GM19467 (cell line): ENCODE measurements around the gene COX7B.
"Not testable (repeated sequence)": the region's sequence is repeated elsewhere in the genome, so short reads cannot be mapped to it uniquely, and the experiment has no call there.

Experiments
- ATAC-seq: cut with Tn5 transposase; IDR thresholded peaks from one replicate; pipeline ENCODE4 v1.9.1; 2021; ENCODE audit warnings: mild to moderate bottlenecking, moderate library complexity; ENCODE audit not compliant: unreplicated experiment

Gene COX7B, protein sequence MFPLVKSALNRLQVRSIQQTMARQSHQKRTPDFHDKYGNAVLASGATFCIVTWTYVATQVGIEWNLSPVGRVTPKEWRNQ

DNA sequence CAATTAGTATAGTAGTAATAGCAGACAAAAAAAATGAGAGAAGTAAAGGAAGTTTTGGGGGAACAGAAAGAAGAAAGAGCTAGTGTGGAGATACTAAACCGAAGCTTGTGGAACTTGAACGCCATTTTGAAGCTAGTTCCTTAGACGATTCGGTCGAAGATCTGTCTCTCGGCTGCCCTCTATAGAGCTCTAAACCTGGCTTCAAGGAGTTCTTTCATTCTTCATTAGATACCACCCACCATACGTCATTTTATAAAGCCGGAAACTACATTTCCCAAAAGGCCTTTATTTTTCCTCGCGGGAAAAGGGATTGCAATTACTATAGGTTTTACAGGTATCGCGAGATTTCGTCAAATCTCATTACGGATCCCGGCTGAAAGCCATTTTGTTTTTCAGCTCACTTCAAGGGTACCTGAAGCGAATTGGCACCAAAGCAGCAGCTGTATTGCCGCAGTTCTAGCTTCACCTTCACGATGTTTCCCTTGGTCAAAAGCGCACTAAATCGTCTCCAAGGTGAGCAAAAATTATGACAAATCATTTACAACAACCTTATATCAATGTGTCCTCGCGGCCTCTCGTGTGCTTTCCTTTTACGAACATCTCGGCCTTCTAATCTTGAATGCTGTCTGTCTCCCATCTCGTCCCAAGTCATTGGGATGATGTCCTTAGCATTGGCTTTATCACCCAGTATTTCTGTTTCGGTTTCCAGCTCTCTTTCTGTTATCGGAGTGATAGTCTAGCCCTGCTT, at the start of gene COX7B:
Gene COX7B (plus strand): TSS at position 388 of the 748 bp plus-strand sequence. CDS start 86 bp downstream, at position 474.
- ATAC-seq, result peak; percentile 54

DNA sequence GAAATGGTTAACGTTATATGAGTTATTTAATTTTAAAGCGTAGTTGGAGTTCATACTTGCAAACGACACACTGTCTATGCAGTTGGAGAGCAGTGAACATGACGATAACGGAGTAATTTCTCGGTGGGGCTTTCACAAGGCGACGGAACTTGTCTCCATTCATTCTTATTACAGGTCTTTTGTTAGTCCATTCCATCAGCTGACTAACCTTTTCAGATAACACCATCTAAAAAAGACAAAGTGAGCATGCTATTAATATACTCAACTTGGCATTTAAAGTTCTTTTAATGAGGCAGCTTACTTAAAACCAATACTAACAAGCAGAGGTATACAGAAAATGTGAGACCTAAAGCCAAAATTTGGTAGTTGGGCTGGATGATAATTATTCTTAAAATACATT, 23.9 kb upstream of the COX7B start:
- ATAC-seq, result no peak

DNA sequence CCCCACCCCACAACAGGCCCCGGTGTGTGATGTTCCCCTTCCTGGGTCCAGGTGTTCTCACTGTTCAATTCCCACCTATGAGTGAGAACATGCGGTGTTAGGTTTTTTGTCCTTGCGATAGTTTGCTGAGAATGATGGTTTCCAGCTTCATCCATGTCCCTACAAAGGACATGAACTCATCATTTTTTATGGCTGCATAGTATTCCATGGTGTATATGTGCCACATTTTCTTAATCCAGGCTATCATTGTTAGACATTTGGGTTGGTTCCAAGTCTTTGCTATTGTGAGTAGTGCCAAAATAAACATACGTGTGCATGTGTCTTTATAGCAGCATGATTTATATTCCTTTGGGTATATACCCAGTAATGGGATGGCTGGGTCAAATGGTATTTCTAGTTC, 17.9 kb upstream of the COX7B start:
- not testable (repeated sequence) for ATAC-seq

DNA sequence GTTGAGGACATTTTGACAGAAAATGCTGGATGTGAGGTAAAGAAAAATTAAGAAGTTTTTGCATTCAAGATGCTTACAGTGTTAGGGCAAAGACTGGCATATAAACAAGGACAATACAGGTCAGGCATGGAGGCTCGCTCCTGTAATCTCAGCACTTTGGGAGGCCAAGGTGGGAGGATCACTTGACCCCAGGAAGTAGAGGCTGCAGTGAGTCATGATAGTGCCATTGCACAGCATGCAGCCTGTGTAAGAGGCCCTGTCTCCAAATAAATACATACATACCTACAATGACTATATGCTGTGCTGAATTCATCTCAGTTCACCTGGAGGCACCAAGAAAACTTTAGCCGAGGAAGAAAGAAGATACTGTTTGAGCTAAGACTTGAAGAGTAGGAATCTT, 6.4 kb upstream of the COX7B start:
- no peak for ATAC-seq

DNA sequence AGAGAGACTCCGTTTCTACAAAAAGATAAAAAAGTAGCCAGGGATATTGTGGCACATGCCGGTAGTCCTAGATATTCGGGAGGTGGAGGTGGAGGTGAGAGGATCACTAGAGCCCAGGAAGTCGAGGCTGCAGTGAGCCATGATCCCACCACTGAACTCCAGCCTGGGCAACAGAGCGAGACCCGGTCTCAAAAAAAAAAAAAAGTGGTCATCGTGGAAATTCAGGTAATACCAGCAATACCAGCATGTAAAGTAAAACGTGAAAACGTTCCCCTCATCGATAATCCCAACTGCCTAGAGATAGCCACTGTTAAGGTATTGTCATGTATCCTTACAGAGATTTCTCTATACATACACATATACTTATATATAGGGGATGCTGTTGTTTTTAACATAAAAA, 5.6 kb upstream of the COX7B start:
- ATAC-seq, result no peak

DNA sequence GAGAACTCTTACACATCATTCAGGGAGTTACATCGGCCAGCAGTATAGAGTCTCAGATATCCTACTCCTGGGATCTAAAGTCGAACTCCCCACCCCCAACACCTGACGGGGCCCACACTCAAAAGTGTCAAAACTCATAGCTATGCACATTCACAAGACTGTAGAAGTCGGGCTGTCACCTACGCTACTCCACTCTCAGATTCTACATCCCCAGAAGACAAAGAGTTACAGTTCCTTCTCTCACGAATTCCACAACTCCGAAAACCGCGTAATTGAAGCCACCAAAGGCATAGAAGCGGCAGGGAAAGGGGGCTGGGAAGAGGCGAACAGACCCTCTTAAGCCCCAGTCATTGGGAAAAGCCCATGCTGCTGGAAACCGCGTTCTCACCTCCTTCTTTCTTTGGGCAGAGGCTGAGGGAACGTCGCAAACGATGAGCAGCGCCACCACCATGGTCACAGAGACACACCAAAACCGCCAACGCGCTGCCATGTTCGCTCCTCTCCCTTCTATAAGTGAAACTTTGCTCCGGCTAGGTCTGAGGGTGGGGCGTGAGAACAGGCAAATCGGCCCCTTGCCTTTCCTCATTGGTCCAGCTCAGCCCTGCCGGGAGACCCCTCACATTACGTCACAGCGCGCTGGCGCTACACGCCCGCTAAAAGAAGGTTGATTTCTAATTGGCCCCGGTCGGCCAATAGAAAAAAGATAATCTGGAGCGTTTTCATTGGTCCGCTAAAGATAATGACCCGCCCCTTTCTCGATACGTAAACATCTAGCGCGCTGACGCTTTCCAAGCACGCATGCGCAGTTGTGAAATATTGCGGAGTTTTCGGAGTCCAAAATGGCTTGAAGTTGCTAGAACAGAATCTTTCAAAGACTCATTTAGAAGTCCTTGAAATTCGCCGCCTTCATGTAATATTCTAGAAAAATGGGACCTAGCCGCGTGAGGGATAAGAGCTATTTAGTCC, 4.1 kb upstream of the COX7B start, which contains the start of gene MAGT1:
Gene MAGT1 (minus strand): TSS at position 515 of the 966 bp plus-strand sequence. CDS start 25 bp downstream, at position 490.
- peak; percentile 94 for ATAC-seq

DNA sequence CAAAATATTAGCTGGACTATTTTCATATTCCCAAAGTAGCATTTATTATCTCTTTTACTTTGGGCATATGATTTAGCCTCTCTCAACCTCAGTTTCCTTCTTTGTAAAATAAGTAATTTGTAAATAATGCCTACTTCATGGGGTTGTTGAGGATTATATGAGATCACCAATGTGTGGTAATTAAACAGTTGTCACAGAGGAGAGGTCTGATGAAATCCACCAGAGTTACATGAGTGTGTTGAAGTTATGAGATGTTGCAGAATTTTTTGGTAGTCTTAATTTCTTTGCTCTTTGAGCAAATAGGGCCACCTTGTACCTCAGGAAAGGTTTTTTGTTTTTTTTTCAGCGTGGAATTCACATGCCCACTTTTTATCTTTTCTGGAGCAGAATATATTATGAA, 1.4 kb downstream of the COX7B start:
- no peak for ATAC-seq

DNA sequence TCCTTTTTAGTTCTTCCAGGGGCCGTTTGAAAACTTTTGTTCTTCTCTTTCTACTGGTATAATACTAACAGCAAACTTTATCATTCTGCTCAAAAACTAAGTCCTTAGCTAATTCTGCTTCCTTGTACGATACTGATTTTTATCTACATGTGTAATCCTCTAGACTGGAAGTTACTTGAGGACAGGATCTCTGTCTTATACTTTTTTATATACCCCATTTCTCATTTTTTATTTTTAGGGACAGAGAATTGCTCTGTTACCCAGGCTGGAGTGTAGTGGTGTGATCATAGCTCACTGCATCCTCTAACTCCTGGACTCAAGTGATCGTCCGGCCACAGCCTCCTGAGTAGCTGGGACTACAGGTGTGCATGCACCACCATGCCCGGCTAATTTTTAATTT, 2.2 kb downstream of the COX7B start:
- no peak for ATAC-seq

DNA sequence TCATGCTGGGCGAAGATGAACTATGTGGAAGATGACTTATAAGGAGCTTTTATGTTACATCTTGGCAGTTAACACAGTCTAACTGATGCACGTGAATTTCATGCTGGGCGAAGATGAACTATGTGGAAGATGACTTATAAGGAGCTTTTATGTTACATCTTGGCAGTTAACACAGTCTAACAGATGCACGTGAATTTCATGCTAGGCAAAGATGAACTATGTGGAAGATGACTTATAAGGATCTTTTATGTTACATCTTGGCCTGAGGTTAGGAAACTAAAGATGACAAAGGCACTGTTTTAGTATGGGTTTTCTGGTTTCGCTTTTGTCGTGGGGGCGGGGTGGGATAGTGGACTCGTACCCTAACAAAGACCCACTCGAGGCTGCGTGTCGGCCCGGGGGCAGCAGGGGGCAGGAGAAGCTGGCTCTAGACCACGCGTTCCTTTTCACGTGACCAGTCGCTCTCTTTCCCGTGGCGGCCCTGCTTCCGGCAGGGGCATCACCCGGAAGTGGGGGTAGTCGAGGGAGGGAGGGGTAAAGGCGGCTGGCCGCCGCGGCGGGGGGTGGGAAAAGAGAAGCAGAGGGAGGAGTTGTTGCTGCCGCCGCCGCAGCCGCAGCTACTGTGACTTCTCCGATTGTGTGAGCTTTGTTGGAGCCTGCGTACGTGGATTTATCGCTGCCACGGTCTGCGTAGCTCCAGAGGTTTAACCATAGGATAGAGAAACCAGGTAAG, 11.0 kb downstream of the COX7B start, which contains the start of gene ATP7A:
Gene ATP7A (plus strand): TSS at position 586 of the 733 bp plus-strand sequence. CDS start 60,949 bp downstream, outside the sequence.
- ATAC-seq, result peak; percentile 93

DNA sequence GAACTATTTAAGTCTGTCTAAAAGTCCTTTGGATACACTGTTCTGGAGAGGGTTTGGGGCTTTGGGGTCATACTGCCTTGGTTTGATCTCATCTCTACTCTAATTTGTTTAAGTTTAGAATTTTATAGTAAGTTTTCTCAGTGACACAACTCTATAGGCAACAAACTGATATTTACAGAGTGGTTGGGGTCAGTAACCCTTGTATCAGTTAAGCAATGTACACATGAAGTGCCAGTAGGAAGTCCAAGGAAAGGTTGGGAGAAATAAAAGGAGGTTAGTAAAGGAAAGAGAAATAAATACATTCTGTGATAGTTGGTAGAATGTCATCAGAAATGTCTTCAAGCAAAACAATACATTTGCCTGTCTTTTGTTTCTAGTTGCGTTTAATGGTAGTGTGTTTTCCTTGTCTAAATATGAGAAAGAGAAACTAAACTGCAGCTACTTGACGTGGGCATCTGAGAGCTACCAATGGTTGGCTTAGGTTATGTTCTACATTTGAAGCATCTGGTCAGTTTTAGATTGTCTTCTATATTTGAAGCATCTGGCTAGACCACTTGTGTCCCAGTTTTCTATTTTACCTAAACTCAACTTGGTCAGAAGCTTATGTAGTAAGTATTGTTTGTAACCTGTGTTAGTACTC, 18.1 kb downstream of the COX7B start:
- no peak for ATAC-seq

DNA sequence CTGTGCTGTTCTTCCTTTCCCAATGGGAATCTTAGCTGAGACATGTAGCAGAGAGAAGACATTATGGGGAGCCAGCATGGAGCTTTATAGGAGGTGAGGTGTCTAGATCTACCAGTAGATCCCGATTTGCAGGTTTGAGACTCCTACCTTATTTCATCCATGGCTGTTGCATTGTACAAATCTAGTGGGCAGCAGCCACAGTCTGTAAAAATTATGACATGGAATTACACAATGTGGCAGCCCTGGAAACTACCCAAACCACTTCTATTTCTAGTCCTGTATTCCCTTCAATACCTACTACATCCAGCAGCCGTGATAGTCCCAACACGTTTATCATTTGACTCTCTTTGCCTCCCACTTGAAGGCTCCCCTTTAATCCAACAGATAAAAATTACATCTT, 19.3 kb downstream of the COX7B start:
- ATAC-seq, result no peak

DNA sequence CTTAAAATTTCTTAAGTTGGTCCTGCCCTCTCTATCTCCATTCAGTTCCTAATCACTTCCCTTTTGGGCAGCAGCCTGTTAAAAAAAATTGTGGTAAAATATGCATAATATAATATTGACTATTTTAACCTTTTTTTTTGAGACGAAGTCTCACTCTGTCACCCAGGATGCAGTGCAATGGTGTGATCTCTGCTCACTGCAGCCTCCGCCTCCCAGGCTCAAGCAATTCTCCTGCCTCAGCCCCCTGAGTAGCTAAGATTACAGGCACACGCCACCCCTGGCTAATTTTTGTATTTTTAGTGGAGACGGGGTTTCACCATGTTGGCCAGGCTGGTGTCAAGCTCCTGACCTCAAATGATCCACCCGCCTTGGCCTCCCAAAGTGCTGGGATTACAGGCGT, 20.1 kb downstream of the COX7B start:
- not testable (repeated sequence) for ATAC-seq

DNA sequence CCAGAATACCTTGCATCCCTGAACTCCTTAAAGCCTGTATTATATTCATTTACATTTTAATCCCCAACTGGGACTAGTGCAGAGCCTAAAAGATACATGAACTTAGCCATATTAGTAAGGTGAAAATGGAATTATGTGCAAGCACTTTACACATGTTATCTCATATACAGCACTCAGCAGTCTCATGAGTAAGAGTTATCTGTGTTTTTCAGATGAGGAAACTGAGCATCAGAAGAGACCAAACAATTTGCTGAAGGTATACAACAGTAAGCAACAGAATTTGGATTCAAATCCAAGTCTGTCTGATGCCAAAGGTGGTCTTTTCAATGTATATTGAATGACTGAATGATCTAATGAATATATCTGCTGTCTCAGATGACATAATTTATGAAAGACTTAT, 23.5 kb downstream of the COX7B start:
- ATAC-seq, result no peak

DNA sequence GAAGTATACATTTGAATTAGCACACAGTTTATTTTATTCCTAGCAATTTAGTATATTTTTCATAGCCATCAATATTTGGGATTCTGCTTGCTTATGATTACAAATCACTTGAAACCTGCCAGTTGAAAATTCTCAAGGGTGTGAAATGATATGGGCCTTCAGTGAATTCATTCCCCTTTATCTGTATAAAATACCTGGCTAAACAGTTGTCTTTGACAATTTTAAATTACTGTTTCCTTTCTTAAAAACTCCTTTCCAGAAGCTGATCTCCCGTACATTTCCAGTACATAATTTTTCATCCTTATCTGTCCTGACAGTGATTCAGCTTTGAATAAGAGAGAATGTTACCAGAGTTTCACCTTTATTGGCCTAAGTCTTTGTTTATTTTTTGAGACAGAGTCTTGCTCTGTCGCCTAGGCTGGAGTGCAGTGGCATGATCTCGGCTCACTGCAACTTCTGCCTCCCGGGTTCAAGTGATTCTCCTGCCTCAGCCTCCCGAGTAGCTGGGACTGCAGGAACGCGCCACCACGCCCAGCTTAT, 25.1 kb downstream of the COX7B start:
- no peak for ATAC-seq

DNA sequence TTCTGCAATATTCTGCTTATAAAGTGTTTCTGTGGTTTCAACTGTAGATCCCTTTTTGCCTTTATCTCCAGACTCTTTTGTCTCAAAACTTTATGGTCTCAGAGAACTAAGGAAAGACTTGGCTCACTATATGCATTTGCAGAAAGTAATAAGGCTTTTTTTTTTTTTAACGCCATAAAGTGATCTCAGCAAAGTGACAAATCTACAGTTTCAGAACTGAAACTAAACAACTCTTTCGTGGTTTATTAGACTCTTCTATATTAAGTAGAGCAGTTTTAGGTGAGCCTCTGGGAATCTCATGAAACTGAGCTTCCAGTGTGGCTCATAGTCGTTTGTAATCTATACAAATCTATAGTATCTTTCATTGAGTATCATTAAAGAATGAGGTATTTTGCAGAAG, 26.5 kb downstream of the COX7B start:
- ATAC-seq, result no peak

DNA sequence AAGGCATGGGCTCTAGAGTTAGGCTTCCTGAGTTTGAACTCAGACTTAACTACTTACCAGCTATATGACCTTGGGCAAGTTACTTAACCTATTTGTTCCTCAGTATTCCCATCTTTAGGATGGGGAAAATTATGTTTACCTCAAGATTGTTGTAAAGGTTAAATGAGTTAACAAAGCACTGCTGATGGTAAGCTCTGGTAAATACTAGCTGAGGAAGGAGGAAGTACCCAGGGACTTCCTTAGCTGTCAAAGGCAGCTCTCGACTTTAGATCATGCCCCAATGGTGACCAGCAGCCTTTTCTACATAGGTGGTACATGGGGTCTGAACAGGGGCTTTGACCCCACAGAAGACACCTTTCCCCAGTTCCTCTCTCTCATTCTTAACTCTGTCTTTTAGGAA, 31.3 kb downstream of the COX7B start:
- no peak for ATAC-seq

DNA sequence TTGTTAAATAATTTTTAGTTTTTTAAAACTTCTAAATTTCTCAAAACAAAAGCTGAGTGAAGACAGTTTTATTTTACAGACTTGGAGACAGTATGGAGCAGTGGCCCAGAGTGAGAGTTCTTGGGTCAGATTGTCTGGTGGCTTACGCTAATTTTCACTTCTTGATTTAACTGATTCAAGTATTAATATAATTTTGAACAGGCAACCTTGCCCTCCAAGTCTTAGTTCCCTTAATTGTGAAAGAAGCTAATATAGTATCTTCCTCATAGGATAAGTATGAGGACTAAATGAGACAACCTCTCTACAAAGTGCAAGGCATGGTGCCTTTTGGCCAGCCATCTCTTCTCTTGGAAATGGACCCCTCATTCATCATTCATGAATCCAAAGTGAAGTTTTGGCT, 36.6 kb downstream of the COX7B start:
- no peak for ATAC-seq

DNA sequence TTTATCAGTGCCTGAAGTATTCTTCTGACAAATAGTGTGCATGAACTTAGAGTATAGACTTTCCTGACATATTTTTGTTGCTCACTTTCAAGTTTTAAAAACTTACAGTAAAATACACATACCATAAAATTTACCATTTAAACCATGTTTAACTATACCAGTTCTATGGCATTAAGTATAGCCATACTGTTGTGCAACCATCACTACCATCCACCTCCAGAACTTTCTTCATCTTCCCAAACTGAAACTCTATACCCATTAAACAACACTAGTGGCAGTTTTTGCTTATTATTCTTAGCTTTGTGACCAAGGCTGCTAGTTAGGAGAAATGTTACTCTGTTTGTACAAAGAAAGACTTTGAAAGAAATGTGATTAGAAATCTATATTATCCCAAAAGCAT, 37.0 kb downstream of the COX7B start:
- ATAC-seq, result no peak

DNA sequence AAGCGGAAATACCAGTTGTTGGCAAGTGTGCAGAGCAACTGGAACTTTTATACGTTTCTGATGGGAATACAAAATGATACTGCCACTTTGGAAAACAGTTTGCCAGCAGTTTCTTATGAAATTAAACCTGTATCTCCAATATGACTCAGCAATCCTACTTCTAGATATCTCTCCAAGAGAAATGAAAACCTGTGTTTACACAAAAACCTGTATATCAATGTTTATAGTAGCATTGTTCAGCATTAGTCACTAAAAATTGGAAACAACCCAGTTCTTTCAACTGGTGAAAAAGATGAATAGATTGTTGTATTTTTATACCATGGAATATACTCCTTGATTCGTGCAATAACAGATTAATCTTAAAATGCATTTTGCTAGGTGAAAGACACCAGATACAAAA, 38.0 kb downstream of the COX7B start:
- no peak for ATAC-seq

DNA sequence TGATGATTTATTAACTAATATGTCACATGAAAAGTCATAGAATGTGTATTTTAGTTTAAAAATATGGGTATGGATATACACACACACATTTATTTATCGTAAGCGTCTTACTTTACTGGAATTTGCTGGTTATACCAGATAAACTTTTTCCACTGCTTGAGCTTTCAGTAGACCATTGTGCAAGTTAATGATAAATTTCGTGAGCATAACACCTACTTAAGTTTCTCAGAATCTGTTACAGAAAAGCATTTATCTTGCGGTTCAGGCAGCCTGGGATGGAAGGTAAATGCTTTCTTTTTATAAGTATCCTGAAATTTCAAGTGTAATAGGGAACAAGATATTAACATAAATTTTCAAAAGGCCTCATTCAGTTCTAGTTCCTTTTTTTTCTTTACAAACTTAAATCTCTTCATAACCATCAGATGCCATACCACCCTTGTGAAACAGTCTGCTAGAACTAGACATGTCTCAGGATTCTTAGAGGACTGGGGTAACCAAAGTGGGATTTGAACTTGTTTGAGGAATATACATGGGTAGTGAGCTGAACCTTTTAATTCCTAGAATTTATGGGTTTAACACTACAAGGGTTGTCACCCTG, 38.9 kb downstream of the COX7B start:
- no peak for ATAC-seq
